Heart left ventricle (tissue), 13 donors: ENCODE data around the gene TAB3.

ENCODE experiments used
- CTCF ChIP-seq, 12 donors: fragments of 200-600 bp; sonication (generic) in 4 of 12; IDR thresholded peaks; one replicate each; pipeline versions ENCODE4 v1.5.0 to v1.8.0; 2018 to 2022; ENCODE audit warnings: antibody characterized with exemption in 12 of 12, mild to moderate bottlenecking in 5 of 12
- POLR2A ChIP-seq, 2 donors: fragments of 450-650 bp; IDR thresholded peaks; one replicate each; pipeline ENCODE4 v1.6.1; 2017; ENCODE audit warnings: antibody characterized with exemption in 2 of 2, mild to moderate bottlenecking in 2 of 2, moderate library complexity in 2 of 2
- donor health status: ischemic (EF 13 %, LVEDD 7.1; RV severe dilation, severe dysfunction).
- donor health status: DM: no; HTN: yes; CAD: no.
- donor health status: DM: no; HTN: no; CAD: no.
- donor health status: ischemic (EF 25% LVEDD 6.9; RV normal size, moderate dysfunction).
- donor health status: ischemic (EF 25% LVEDD 5.7; RV mildly dilated, moderate dysfunction).
- donor health status: ischemic (EF 35%, LVEDD 5.7; RV mildly dilated, moderate dysfunction).
- donor health status: nonischemic (EF 11% LVEDD 7.7; RV severe dilation, severe dysfunction).
- donor health status: DM: yes; HTN: yes; CAD: no.
- donor health status: PGD.
- donor health status: ischemic (EF 29% LVEDD 5.4; RV normal size, mild dysfunction).
- donor health status: nonischemic (EF 23%, LVEDD 6.1; RV moderate dilation, normal function).

- TF ChIP-seq POLR2A (IDR thresholded peaks at IDR 0.05) (no peak), CTCF (IDR thresholded peaks at IDR 0.05) (no peak)
These were observed 82.8 kb downstream of the TAB3 start for GRCh38 chrX:30806187-30806728.
